ENCODE data around the gene SOX2.
A peak's percentile ranks its signal among the peaks of the same experiment; 100 is the strongest.

Gene SOX2

DNA sequence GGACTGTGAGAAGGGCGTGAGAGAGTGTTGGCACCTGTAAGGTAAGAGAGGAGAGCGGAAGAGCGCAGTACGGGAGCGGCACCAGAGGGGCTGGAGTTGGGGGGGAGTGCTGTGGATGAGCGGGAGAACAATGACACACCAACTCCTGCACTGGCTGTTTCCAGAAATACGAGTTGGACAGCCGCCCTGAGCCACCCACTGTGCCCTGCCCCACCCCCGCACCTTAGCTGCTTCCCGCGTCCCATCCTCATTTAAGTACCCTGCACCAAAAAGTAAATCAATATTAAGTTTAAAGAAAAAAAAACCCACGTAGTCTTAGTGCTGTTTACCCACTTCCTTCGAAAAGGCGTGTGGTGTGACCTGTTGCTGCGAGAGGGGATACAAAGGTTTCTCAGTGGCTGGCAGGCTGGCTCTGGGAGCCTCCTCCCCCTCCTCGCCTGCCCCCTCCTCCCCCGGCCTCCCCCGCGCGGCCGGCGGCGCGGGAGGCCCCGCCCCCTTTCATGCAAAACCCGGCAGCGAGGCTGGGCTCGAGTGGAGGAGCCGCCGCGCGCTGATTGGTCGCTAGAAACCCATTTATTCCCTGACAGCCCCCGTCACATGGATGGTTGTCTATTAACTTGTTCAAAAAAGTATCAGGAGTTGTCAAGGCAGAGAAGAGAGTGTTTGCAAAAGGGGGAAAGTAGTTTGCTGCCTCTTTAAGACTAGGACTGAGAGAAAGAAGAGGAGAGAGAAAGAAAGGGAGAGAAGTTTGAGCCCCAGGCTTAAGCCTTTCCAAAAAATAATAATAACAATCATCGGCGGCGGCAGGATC is at the start of gene SOX2:
Gene SOX2, plus strand, starts transcription at position 601 of the 811 bp plus-strand sequence. CDS start 436 bp downstream, outside the sequence.
- peak; percentile 95 for DNase-seq (ENCODE audit: low spot score)

DNA sequence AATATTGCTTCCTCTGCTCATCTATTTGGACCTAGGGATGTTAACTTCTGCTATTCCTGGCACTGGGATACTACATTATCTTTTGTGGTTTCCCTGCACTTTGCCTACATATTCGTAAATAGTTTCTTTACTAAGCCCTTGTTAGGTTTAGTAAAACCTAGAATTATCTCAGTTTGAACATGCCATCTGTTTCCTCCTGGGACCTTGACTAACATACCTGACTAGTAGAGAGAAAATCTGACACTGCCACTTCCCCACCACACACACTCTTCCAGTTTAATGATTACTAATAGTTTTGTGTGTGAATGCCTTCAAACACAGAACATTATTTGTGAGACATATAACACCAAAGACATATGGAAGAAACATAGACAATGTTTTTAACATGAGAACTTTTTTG is 28.2 kb upstream of the SOX2 start:
- DNase-seq (ENCODE audit: low spot score): no peak

DNA sequence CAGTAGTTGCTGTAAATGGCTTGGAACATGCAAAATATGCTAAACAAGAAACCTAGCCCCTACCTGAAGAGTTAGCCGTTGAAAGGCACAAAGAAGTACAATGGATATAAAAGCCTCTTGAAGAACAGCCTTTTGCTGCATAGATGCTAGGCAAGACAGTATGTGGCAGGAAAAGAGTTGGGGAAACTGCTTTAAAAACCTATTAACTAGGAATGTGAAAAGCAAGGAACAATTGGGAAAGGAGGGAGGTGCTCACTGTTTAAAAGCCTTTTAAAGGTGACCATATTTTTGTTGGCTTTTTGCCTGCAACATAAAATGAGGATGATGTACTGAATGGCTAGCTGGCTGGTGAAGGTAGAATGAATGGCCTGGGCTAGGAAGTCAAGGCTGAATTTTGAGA is 24.5 kb upstream of the SOX2 start:
- no peak for DNase-seq (ENCODE audit: low spot score)

DNA sequence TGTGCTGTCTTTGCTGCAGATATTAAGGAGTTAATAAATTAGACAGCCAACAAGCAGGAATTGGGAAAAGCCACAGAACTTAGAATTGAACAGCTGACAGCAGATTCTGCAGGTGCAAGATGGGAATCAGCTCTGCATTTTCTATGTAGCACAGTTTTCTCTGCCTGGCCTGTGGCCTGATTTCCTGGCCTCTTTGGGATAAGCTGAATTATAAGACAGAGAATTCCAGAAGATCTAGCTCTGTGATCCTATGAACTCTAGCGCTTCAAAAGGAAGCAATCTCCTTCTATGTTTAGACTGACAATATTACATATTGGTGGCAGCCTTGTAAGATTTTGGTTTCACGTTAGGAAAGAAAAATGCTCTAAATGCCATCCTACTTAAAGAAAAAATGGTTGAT is 24.0 kb upstream of the SOX2 start:
- peak; percentile 68 for DNase-seq (ENCODE audit: low spot score)

DNA sequence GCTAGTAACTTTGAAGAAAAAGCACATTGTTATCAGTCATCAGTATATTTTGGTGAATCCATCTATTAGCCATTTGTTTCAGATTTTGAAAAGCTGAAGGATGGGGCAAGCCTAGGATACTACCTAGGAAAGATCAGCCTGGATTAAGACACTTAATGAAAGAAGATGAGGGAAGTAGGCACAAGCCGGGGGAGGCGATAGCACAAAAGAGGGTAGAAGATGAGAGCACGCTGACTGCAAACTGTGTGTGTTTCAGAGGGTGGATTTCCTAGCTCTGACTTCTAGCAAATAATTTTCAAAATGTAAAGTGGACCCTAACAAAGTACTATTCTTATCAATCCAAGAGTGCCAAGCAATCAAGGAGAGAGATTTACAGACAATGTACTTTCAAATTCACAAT is 22.2 kb upstream of the SOX2 start:
- peak; percentile 71 for DNase-seq (ENCODE audit: low spot score)

DNA sequence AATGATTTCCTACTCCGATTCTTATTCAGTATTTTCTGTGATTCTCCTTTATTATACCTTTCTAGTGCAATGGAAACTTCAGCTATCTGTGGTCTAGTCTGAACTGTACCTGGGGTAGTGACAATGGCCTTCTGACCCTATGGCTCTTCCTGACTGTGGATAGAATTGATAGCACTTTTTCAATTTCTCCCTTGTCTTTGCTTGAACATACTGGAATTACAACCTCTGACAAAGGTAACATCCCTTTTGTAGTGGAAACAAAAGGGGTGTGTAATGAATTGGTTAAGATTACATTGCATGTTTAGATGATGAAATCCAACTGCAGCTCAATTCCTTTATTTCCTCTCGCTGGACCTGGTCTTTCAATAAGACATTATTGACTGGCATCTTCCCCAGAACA is 21.0 kb upstream of the SOX2 start:
- DNase-seq (ENCODE audit: low spot score): no peak

DNA sequence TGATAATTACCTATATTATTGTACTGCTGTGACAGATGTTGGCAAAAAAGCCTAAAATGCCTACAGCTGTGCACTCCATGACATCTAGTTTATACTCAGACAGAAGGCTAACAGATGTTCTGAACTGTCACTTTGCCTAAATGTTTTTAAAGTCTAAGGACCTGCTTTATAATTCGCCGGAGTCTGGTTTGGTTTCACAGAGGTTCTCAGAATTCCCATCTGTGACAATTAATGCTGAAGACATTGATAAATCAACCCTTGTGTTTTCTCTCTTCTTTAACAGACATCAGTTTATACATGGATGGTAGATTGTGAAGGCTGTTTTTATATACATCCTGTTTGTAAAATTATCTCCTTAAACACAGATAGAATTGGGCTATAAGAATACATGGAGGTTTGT is 19.8 kb upstream of the SOX2 start:
- DNase-seq (ENCODE audit: low spot score): peak; percentile 55

DNA sequence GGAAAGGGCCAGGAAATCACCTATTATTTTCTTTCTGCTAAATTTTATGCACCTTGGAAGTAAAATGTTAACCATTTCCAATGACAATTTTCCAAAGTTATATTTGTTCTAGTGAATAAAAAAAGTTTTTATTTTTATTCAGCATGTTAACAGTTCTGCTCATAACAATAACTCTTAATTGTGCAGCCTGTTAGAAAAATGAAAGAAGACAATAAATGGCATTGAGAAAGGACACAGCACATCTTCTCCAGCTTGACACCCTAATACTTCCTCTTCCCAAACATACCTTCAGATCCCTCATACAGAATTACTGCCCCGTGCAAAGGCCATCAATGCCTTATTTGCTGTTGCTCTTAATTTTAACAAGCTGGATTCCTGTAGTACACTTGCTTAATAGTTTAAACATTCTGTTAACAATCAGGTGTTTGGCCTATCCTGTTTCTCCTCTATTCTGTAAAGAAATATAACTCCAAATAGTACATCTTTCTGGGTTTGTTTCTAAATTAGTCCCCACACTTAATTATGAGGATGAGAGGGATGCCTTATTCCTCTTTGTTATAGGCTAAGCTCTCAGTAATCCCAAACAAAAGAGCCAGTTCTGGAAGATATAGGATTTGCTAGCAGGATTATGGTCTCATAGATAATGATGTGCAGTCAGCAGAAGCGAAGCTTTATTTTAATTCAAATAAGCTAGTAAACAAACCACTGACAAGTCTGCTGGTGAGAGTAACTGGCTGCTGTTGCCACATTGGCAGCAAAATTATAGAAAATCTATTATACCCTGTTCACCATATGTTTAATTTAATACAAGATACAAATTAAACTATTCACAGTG is 19.2 kb upstream of the SOX2 start:
- peak; percentile 54 for DNase-seq (ENCODE audit: low spot score)

DNA sequence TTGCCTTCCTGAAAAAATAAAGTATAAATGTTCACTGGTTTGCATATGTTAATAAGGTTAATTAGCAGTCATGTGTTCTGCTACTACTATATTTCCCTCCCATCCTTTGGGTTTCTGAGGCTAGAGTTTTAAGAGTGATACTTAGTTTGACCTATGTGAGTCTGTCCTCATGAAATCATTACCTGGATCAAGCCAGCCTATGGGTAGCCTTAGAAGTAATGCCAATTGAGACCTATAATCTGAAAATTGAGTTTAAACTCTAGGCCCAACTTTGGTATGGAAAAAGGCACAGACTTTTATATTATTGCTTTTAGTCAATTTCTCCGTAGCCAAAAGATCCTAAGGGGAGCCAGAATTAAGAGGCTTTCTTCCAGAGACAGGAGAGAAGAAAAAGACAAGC is 18.4 kb upstream of the SOX2 start:
- peak; percentile 45 for DNase-seq (ENCODE audit: low spot score)

DNA sequence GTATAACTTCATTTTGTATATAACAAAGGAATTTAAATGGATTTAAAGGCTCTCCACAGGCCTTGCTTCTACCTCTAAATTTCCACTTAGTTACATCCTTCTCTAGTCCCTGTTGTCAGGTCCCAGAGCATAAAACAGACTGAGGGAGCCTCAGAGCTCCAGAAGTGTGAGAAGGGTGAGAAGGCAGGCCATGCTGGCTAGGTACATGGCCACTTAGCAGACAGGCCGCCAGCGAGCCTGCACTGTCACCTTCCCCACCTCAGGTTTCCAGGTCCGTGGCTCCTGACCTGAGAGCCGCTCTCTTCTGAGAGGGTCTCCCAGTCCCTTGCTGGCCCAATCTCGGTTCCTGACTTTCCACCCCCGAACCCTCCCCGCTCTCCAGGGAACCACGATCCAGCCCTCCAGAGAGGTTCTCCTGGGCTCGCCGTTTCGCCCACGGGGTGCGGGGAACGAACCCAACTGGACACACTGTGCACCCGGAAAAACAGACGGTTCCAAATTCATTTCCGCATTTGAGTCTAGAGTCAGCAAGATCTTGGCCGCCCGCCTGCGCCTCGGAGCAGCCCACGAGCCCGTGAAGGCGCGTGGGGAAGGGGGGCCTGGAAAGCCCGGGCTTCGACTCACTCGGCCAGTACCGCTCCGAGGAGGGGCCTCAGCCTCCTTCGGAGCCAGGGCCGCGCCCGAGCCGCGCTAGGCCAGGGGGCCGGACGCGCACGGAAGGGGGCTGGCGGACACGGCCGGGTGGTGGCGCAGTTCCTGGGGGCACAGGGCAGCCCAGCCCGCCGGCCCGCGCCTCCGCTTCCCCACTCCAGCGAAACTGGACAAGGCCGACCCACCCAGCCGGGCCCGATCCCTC is 16.7 kb upstream of the SOX2 start:
- DNase-seq (ENCODE audit: low spot score): peak; percentile 87

DNA sequence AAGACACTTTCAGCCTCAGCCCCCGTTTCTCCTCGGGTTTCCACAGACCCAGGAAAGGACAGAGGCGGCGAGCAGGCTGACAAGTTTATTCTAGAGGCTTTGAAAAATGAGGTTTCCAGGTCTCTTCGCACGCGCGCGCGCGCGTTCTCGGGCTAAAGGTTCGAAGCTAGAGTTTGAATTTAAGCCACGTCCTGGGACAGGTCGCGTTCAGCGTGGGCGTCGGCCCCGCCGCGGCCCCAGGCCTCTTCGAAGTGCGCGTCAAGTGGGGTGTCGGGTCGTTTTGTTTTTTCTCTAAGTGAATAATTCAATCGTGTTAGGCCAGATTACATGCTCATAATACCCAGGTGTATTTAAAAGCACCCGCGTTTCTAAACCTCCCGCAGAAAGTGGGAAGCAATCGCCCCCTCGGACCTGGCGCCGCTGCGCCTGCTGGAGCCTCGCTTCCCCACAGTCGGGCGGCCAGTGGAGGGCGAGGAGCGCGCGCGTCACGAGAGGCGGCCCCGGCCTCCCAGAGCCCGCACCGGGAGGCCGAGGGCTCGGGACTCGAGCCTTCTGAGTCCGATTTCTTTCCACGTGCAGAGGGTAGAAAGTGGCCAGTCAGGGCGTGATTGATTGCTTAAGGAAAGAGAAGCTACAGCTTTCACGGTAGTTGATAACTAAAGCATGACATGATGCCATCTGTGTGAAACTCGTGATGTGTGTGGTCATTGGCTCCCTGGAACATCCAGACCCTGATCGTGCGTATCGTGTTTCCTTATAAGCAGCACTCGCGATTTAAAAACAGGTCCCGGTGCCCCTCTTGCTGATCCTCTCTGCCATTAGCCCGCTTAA is 15.8 kb upstream of the SOX2 start:
- peak; percentile 82 for DNase-seq (ENCODE audit: low spot score)

DNA sequence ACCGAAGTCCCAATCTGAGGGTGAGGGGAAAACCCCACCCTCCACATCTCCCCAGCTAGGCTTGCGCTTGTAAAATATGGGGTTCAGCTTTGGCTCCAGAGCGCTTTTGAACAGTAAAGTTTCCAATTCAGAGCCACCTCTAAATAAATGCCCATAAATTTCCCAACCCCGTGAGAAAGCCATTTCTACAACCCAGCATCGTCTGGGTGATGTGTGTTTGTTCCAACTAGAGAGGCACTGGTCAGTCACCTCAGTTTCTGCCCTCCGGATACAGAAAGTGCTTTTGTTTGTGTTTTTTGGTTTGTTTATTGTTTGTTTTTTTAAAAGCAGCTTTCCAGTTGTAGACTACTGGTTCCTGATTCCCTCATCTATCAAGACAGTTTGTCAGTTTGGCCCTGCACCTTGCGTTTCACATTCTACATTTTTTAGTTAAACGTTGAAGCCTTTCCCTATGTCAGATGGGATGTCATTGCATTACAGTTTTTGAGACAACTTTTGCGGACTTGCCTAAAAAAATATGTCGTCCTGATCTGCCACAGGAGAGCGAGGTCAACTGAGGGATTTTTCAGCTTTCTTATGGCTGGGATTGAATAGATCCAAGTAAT is 15.0 kb upstream of the SOX2 start:
- DNase-seq (ENCODE audit: low spot score): peak; percentile 51

DNA sequence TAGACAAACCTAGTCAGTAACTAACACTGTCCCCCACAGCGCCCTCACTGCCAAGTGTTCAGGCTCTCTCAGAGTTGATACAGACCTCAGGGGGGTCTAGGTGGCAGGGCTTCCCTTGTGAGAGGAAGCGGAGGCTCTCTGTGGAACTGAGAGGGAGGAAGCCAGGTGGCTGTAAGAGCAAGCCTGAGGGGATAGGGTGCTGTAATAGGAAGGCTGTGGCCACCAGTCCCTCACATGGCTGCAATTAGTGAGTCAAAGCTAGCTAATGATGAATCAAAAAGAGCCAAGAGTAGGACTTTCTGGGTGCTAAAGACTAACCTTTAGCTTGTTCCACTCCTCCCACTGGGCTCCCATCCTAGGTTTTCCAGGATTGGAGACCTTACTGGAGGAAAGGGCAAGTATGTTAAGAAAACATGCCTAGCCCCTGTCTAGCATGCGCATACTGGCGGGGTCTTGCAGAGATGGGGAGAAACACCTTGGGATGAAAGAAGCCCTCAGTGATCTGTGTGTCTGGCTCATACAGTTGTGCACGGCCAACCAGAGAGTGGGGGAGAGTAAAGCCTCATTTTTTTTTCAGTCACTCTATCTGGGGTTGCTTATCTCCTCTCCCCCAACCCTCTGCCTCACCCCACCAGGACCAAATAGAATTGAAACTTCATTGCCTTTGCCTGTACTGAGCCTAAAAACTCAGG is 13.3 kb upstream of the SOX2 start:
- DNase-seq (ENCODE audit: low spot score): peak; percentile 82

DNA sequence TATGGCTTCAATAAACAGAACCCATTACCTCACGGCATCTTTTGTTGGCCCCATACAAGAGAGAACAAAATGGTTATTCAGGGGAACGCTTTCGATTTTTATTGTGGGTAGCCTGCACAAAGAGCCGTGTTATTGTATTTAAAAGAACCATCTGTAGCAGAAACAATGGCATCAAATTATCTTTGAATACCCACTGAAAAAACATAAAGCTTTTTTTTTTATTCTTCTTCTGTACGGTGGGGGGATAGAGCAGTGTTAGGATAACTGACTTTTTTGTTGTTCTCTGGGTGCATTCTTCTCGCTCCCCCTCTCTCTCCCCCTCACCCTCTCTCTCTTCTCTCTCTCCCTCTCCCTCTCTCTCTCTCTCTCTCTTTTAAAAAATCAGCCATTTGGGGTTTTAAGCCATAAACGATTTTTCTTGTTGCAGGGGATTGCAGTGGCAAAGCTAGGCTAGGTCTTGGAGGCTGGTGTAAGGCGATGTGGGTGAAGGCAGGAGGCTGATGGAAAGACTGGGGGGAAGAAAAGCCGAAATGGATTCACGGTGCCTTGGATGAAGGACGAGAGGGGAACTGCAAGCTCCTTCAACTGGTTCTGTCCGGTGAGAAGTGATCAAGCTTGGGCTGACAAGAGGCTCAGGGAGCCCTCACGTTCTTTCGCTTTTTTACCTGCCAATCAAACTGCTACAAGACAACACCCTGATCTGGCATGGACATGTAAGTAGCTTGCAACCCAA is 12.4 kb upstream of the SOX2 start:
- DNase-seq (ENCODE audit: low spot score): peak; percentile 97

DNA sequence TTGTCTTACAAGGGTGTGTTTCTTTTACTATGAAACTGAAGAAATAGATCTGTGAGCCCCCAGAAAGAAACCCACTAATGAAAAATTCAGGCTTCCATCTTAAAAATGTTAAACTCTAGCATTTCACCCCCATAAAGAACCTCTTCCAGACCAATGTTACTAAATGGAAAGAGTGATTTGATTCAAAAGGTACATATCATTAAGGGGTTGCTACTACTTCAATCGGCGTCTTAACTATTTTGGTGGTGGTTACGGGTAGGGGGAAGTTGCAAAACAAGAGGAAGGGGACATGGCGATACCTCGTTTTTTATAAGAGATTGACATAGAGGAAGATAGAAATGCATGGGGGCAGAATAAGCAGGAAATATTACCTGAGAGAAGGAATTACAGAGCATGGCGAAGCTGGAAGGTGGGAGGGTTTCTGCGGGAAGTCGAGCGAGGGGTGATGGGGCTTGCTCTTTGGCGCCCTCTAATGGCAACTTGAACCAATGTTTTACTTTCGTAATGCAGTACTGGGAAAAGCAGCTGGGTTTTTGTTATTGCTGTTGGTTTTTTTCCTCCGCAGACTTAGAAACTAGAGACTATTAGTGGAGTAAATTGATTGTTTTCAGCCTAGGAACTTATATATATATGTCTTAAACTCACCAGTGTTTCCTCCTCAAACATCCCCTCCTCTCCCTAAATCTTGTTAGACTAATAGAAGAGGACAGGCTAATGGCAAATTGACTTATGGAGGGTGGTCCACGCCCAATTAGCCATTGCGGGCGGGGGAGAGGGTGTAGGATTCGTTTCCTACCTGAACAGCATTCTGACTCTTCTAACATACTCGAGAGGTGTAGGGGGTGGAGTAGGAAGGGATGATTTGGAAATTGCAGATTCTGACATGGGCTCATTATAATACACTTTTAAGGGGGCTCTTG is 11.3 kb upstream of the SOX2 start:
- DNase-seq (ENCODE audit: low spot score): peak; percentile 93

DNA sequence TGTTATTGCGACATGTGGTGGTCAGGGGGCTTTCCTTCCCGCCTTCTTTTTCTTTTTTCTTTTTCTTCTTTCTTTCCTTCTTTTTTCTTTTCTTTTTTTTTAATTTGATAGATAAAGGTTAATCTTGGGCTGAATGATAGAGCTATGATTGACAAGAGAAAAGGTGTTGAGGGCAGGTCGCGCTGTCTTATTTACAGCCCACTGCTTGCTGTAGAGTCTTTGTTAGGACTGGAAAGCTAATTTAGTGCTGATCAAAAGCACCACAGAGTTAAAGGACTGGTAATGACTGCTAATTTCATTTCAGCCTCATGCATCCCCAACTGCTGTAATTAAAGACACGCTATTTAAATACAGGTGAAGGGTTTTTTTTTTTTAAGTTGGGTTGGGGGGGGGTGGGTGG is 10.6 kb upstream of the SOX2 start:
- DNase-seq (ENCODE audit: low spot score): peak; percentile 27

DNA sequence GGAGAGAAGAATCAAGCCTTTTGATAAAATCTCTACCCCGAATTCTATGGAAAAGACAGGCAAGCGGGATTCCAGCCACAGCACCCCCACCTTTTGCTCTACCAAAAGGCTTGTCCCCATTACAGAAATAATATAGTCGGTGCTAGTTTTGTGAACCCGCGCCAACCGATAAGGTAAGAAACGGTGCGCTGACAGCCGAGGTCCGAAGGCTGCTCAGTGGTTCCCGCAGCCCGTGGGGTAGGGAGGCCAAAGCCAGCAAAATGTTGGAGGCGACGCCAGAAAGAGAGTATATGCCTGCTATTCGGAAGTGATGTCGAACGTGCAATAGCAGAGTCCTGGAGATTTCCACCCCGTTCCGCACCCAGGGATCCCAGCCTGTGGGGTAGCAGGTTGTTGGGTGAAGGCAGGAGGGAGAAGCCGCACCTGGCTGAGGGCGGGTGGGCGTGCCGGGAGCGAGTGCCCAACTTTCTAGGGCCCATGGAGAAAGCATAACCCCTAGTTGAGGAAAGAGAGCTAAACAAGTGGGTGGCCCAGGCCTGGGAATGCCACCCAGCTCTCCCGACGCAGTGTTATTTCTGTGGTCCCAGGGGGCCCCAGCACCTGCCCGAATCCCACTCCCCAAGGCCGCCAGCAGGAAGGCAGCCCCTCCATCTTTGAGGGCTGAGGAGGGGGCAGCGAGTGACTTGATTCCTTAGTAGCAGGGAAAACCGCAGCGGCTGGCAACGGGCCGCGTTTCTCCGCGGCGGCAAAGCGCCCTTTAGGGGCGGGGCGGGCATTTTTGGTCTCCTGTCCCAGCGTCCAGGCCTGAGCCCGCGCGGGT is 7.9 kb upstream of the SOX2 start:
- peak; percentile 71 for DNase-seq (ENCODE audit: low spot score)

Measured in globus pallidus (tissue), 1 donor.